GM12872 (cell line): Measurements from ENCODE around the gene RASD2.

Experiments used
- TF ChIP-seq, protein P1 (sequence below): IDR thresholded peaks from 3 replicates; pipeline ENCODE4 v1.5.1; 2011; ENCODE audit warnings: low read depth, mild to moderate bottlenecking, low read length, moderate library complexity; ENCODE audit not compliant: insufficient read depth

The RASD2 gene

DNA sequence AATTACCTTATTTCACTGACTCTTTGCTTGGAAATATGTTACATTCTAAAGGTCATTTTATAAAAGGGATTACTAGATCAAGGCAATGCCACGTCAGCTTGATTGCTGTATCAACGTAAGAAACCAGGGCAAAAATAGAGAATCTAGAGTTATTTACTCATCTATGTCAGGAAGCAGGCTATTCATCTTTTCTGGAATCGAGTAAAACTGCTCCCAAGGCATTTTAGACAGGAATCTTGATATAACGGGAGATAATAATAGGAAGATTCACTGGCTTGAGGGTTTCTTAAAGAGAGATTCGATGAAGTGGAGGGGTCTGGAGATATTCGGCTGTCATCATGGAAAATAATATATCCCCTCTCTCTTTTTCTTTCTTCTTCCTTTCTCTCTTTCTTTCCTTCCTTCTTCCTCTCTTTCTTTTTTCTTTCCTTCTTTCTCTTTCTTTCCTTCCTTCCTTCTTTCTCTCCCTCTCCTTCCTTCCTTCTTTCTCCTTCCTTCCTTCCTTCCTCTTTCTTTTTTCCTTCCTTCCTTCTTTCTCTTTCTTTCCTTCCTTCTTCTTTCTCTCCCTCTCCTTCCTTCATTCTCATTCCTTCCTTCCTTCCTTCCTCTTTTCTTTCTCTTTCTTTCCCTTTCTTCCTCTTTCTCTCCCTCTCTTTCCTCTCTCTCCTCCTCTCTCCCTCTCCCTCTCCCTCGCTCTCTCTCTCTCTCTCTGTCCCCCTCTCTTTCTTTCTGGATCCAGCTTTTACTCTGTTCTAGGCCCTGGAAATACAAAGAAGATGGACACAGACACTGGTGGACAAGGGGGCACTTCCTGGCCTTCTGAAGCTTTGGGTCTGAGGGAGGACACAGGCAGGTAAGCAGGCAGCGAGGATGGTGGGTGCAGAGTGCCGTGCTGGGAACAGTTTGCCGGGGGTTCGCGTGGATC, 18.1 kb upstream of the RASD2 start:
- TF ChIP-seq, protein P1, sequence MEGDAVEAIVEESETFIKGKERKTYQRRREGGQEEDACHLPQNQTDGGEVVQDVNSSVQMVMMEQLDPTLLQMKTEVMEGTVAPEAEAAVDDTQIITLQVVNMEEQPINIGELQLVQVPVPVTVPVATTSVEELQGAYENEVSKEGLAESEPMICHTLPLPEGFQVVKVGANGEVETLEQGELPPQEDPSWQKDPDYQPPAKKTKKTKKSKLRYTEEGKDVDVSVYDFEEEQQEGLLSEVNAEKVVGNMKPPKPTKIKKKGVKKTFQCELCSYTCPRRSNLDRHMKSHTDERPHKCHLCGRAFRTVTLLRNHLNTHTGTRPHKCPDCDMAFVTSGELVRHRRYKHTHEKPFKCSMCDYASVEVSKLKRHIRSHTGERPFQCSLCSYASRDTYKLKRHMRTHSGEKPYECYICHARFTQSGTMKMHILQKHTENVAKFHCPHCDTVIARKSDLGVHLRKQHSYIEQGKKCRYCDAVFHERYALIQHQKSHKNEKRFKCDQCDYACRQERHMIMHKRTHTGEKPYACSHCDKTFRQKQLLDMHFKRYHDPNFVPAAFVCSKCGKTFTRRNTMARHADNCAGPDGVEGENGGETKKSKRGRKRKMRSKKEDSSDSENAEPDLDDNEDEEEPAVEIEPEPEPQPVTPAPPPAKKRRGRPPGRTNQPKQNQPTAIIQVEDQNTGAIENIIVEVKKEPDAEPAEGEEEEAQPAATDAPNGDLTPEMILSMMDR, result no peak

DNA sequence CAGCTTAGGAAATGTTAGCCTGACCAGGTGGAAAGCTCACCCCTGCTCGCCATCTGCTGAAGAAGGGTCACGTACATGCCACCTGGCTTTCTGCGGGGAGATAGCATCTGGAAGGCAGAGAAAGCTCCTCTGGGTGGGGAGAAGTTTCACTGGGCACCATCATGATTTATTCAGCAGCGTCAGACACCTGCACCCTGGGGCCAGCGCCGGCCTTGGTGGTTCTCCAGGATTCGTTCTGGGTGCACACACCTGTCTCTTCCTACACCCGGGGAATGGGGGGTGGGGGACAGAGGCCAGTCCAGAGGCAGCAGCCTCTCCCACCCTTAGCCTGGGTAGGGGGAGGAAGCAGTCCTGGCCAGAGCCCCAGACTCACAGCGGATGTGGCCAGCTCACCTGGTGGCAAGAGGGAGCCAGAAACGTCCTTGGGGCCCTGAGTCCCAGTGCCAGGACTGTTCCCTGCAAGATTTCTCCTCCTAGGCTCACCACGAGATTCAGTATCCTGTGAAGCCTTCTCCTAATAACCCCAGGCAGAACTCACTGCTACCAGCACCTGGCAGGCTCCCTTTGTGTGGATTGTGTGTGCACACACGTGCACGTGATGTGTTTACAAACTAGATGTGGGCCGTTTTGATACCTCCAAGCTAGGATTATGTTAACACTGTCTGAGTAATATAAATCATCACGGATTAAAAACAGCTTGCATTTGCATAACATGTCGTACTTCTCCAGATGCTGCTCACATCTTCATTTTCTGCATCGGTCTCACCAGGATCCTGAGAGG, 17.3 kb upstream of the RASD2 start:
- TF ChIP-seq, protein P1, result no peak

DNA sequence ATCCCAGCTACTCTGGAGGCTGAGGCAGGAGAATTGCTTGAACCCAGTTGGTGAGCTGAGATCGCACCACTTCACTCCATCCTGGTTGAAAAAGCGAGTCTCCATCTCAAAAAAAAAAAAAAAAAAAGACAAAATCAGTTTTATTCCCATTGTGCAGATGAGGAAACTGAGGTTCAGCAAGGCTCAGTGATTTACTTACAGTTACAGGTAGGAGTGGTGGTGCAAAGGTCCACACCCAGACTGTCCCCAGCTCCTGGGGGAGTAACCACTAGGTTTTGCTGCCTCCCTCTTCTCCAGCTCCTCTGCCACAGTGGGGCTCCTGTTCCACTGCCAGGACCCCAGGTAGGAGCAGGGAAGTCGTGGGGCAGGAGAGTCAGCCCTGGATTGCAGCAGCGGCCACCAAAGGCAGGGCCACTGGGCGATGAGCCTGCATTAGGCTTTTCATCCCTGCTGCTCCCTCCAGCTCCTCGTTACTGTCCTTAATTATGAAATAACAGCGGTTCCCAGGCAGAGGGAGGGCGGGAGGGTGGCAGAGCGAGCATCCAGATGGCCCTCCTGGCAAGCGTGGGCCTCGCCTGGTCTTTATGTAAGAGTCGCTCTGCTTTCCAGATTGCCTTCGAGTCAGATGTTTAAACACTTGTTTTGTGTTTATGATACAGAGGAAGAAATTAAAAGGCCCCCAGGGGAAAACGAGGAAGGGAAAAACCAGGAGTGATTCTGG, 15.5 kb upstream of the RASD2 start:
- TF ChIP-seq, protein P1, result no peak

DNA sequence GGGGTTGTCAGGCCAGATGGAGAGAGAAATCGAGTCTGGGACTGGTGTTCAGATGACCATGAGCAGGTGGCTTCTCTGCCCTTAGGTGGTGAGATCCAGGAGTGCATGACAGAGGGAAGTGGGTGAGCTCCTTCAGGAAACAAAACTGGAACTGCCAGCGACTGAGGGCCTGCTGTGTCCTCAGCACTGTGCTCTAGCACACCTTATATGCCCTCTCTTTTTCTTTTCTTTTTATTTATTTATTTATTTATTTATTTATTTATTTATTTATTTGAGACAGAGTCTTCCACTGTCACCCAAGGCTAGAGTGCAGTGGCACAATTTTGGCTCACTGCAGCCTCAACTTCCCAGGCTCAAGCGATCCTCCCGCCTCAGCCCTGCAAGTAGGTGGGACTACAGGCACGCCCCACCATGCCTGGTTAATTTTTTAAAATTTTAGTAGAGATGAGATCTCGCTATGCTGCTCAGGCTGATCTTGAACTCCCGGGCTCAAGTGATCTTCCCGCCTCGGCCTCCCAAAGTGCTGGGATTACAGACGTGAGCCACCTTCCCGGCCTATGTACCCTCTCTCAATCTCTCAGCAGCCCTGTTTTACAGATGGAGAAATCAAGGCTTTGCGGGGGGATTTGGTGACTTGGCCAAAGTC, 14.8 kb upstream of the RASD2 start:
- TF ChIP-seq, protein P1, result no peak

DNA sequence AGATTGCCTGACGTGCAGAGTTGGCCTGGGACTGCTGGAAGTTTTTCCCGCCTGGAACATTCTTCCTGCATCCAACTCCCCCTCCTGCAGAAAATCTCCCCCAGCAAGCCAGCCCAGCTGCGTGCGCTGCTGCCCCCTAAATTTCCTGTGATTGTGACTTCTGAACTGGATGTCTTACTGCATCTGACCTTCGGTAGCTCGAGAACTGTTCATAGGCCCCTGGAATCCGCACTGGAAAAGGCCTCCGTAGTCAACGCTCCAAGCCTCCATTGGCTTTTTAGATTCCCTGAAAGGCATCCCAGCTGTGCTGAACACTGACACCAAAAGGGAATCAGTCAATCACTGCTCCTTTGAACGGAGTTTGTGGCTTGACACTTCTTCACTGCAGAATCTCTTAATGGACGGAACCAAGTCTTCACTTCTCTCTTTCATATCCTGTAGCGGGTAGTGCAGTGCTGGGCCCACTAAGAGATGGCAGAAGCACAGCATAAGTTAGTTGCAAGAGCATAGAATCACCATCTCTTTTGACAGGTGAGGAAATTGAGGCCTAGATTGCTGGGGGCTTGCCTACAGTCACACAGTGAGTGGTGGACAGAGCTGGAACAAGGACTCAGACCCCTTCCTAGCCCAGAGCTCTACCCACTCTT, 14.2 kb upstream of the RASD2 start:
- TF ChIP-seq, protein P1, result no peak

DNA sequence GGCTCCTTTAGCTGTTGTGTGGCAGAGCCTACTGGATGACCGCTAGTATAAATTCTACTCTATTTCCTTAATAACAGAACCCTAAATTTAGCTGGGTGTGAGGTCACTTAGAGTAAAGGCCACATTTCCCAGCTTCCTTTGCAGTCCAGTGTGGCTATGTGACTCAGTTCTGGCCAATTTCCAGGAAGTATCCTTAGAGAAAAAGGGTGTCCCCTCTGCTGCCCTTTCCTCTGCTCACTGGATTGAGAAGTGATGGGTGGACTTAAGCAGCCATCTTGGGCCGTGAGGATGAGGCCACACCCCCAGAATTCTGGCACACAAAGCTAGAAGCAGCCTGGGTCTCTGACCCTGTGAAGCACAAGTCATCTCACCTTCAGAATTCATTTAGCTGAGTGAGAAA, 11.7 kb upstream of the RASD2 start:
- TF ChIP-seq, protein P1, result no peak
